ENCODE data around the gene CSTA.

CSTA gene

DNA sequence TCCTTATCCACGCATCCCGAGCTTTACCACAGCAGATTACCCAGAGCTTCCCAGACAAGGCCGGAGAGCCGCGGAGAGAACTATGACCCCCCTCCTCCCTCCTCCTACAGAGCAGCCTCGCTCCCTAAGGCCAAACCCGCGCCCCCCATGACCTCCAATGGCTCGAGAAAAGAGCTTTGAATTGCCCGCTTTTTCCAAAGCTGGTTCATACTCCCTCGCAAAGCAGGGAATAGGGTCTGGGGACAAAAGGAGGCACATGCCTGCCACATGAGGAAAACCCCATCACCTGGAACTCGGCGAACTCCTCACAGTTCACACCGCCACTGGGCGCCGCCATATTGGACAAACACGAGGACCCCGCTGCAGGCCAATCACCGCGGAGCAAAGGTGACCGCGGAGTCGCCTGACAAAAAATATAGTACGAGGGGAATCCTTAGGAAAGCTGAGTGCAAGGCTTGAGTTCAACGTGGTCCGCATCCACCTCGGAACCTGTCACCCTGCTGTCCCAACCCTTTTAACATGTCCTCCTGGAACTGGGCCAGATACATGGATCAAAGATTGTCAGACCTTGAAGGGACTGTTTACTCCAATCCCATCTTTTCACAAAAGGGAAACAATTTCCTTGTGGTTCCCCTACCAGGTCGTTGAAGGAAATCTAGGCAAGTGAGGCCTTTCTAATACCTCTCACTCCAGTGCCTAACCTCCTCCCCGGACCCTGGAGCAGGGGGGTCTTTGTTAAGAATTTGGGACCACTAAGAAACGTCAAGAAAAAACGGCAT lies 58.0 kb downstream of the CSTA start, which contains the start of gene MIX23:
Gene MIX23 (minus strand): TSS at position 344 of the 779 bp plus-strand sequence. CDS start 7 bp downstream, at position 337.
- peak; percentile 87 for DNase-seq

DNA sequence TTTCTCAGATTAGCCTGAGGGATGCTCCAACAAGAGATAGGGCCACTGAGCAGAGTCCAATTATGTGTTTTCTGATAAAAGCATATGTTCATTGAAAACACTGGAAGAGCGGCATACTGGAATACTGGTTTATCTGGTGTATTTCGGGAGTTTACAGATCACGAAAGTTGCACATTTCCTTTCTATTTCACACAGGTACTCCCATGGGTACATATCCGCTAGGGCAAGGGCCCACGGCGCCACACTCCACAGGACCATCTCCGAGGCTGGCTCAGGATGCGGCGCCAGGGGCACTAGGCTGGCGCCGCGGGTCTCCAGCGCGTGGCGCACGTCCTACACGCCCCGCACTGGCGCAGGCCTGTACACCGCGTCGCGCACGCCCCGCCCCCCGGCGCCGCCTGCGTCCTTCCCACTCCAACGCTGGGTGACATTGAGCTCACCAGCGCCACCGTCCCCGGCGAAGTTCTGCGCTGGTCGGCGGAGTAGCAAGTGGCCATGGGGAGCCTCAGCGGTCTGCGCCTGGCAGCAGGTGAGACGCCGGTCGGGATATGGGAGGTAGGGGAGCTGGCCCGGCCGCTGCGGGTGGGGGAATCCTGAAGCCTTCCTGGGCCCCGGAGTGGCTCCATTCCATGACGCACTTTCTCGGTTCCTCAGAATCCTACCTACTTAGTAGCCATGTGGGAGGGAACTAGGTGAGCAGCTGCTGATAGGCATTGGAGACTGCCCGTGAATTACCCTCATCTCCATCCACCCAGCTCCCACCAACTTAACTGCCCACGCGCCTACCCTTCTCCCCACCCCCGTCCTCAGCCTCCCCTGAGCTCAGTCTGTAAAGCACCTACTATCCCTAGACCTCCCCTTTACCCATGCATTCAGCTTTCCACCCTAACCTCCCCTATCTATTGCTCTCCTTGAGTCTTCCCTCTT lies 59.0 kb downstream of the CSTA start, which contains the start of gene FAM162A:
Gene FAM162A (plus strand): TSS at position 412 of the 927 bp plus-strand sequence. CDS start 84 bp downstream, at position 496.
- DNase-seq = peak; percentile 94

DNA sequence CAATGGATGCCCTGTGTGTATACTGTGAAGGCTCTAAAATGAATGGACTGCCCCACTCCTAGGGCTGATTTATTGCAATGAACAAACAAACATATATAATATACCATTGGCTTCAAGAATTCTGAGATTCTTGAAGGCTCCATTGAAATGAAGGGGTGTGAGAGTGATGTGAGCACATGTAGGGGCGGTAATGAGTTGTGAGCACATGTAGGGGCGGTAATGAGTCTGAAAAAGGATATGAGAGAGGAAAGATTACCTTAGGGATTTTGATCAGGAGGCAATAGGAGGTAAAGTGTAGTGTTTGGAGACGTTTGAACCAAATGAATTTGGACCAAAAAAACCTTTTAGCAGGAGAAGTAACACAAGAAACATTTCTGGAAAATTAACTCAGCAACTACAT lies 62.7 kb downstream of the CSTA start:
- no peak for DNase-seq

DNA sequence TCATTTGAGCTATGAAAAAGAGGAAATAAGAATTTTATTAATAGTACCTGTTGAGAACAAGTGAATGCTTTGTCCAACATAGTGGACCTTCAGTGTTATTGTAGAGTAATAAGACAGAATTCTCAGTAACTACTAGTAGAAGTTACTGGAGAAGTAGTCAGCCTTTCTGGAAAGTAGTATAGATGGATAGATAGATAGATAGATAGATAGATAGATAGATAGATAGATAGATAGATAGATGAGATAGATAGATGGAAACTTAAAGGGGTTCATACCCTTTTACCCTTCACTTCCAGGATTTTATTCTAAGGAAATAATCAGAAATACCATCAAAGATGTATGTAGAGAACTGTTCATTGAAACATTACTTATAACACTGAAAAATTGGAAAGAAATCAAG lies 64.1 kb downstream of the CSTA start:
- DNase-seq = no peak

DNA sequence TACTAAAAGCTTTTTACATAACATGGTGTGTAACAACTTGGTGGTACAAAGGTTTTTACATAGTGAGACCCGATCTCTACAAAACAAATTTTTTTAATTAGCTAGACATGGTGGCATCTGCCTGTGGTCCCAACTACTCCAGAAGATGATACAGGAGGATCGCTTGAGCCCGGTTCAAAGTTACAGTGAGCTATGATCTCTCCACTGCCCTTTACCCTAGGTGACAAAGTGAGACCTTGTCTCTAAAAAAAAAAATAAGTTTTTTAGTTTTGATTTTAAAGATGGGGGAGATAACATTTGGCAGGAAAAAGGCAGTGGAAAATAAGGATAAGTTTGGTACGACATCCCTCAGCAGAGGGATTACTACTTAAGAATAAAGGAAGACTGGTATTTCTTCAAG lies 64.8 kb downstream of the CSTA start:
- no peak for DNase-seq

DNA sequence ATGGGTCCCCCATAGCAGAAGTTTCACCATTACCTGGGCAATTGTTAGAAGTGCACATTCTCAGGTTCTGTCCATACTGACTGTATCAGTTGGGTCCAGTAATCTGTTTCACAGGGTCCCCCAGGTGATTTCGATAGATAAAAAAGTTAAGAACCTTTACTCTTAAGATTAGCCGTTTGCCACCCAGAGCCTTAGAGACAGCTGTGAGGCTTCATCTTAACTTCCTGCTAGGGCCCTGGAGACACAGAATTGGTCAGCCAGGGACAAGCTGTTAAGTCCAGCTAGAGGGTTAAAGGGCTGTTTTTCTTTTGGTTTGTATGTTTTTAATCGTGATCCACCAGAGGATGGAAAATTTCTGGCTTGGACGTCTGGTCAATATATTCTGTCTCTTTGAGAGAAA lies 65.6 kb downstream of the CSTA start:
- DNase-seq = no peak

Data from right kidney (tissue), 1 donor.